Measurements from ENCODE around the gene BMP7. TPM values are rescaled to one million over a fixed set of nuclear protein-coding genes. Genes with fewer than 3 reads are reported as not detected.

The BMP7 gene
- total RNA-seq, 1 donor from 2014 or later, result not detected

DNA sequence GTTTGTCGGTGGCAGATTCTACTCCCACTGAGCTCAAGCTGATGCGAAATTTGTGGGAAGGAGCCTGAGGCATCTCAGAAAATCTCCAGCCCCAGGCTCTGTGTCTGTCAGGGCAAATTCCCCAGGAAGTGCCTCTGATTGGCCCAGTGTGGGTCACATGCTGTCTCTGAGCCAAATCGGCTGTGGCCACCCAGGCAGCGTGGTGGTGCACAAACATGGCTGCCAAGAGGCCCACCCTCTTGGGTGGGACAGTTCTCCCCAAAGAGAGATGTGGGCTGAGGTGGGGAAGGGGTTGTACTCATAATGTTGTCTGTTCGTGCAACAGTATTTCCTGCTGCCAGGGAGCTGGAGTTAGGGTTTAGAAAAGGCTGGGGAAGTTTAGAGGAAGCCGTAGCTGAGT is 130.6 kb downstream of the BMP7 start:
- no peak overlapping the region for H3K27ac Mint-ChIP-seq
- no peak overlapping the region for H3K4me3 Mint-ChIP-seq (ENCODE audit: low read depth)
- H3K27me3 Mint-ChIP-seq (ENCODE audit: low read depth), result no peaks in the 10 kb centered on the region
- H3K4me1 Mint-ChIP-seq (ENCODE audit: low read depth), result no peaks in the 10 kb centered on the region
- H3K36me3 Mint-ChIP-seq (ENCODE audit: low read depth), result no peaks in the 10 kb centered on the region
- intact Hi-C loops (cut with micrococcal nuclease), result no loop called here
- H3K9me3 Mint-ChIP-seq, result no peaks in the 10 kb centered on the region
- DNase-seq (ENCODE audit: low spot score), result no peak

DNA sequence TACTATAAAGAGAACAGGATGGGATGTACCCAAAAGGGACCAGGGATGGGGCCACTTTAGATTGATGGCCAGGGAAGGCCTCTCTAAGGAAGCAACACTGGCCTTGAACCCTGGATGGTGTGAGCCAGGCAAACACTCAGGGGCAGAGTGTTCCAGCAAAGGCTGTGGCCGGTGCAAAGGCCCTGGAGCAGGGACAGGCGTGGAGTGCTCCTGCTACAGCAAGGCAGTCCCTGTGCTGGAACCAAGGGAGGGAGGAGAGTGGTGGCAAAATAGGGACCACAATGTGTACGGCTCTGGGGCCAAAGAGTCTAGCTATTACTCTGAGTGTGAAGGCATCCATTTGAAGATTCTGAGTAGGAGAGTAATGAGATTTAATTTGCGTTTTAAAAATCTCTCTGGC is 131.6 kb downstream of the BMP7 start:
- Mint-ChIP-seq H3K27ac (no peak overlapping the region), H3K9me3 (no peaks in the 10 kb centered on the region), H3K4me1 (ENCODE audit: low read depth) (no peaks in the 10 kb centered on the region), H3K27me3 (ENCODE audit: low read depth) (no peaks in the 10 kb centered on the region), H3K36me3 (ENCODE audit: low read depth) (no peaks in the 10 kb centered on the region), H3K4me3 (ENCODE audit: low read depth) (no peak overlapping the region)
- intact Hi-C loops (cut with micrococcal nuclease), result no loop called here
- DNase-seq (ENCODE audit: low spot score), result no peak

DNA sequence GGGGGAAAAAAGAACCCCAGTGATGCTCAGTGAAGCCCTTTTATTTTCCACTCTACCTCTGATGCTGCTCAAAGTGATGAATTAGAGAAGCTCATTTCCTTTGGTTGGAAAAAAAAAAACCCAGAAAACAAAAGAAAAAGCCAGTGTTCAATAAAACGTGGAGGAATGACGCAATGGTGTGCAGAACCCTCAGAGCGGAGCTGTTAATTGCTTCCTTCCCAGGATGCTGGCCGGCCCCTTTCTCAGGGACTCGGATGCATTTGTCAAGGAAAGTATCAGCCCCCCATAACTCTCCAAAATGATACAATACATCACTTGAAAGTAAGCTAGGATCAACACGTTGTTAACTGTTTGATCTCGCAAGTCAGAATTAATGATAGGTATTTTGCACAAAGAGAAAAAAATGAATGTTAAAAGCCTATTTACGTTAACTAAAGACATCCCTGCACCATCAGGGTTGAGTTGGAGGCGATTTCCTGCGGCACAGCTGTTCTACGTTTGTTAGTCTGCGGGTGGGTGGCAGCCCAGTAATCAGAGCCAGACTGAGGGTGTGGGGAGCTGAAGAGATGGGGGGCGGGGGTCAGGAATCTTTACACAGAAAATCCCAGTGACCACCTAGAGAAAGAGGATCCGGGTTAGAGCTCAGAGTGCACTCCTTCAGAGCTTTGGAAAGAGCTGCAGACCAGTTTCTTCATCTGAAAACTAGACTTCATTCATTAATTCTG is 132.4 kb downstream of the BMP7 start:
- no peaks in the 10 kb centered on the region for H3K27me3 Mint-ChIP-seq (ENCODE audit: low read depth)
- H3K36me3 Mint-ChIP-seq (ENCODE audit: low read depth), result no peaks in the 10 kb centered on the region
- DNase-seq (ENCODE audit: low spot score), result no peak
- no peaks in the 10 kb centered on the region for H3K4me1 Mint-ChIP-seq (ENCODE audit: low read depth)
- no peaks in the 10 kb centered on the region for H3K9me3 Mint-ChIP-seq
- no peak overlapping the region for H3K27ac Mint-ChIP-seq
- intact Hi-C loops (cut with micrococcal nuclease), result no loop called here
- H3K4me3 Mint-ChIP-seq (ENCODE audit: low read depth), result no peak overlapping the region

DNA sequence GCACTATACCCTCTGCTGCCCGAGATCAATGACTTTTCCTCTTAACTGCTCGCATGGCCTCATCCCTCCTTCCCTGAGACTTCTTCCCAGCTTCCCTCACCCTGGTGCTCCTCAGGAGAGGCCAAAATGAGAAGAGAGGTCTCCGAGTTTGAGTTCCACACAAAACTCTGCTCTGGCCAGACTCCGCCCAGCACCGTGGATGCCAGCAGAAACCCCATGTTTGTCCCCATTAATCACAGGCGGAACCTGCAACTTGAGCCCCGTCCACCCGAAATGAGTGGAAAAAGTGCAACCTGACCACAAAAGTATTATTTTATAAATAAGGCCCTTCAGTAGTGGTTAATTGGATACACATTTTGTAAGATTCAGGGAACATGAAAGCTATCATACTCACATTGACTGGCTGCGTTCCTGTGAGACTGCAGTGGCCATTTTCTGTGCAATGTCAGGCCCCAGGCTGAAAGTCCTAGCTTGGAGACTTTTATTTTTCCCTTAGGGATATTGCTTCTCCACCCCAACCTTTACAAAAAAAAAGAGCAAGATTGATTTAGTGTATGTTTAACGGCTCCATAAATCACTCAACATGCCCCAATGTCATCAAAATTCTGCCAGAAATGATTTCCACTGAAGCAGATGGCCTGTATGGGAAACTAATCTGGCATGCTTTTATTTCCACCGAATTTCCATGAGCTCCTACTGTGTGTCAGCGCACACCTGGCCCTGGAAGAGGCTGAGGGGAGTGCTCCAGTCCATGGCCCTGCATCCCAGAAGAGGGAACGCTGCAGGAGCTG is 134.6 kb downstream of the BMP7 start:
- H3K9me3 Mint-ChIP-seq, result no peaks in the 10 kb centered on the region
- H3K27me3 Mint-ChIP-seq (ENCODE audit: low read depth), result no peaks in the 10 kb centered on the region
- no peaks in the 10 kb centered on the region for H3K4me1 Mint-ChIP-seq (ENCODE audit: low read depth)
- H3K36me3 Mint-ChIP-seq (ENCODE audit: low read depth), result no peaks in the 10 kb centered on the region
- no peak overlapping the region for H3K27ac Mint-ChIP-seq
- intact Hi-C loops (cut with micrococcal nuclease), result no loop called here
- no peak overlapping the region for H3K4me3 Mint-ChIP-seq (ENCODE audit: low read depth)
- DNase-seq (ENCODE audit: low spot score), result no peak

DNA sequence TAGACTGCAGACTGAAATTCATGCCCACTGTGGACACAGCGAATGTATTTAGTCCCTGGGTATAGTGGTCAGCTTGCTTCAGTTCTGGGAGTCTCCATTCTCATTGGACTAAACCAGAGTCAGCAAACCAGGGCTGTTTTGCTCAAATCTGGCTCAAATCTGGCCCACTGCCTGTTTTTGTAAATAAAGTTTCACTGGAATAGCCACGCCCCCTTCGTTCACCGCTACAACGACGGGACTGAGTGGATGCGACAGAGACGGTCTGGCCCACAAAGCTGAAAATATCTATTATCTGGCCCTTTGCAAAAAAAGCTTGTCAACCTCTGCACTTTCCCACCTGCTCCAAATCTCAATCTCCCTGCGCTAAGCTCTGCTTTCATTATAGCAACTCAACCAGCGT is 135.4 kb downstream of the BMP7 start:
- no peaks in the 10 kb centered on the region for H3K9me3 Mint-ChIP-seq
- H3K4me1 Mint-ChIP-seq (ENCODE audit: low read depth), result peaks cover 4% of the 10 kb centered on the region
- H3K4me3 Mint-ChIP-seq (ENCODE audit: low read depth), result no peak overlapping the region
- DNase-seq (ENCODE audit: low spot score), result no peak
- intact Hi-C loops (cut with micrococcal nuclease), result no loop called here
- no peaks in the 10 kb centered on the region for H3K36me3 Mint-ChIP-seq (ENCODE audit: low read depth)
- no peak overlapping the region for H3K27ac Mint-ChIP-seq
- no peaks in the 10 kb centered on the region for H3K27me3 Mint-ChIP-seq (ENCODE audit: low read depth)

DNA sequence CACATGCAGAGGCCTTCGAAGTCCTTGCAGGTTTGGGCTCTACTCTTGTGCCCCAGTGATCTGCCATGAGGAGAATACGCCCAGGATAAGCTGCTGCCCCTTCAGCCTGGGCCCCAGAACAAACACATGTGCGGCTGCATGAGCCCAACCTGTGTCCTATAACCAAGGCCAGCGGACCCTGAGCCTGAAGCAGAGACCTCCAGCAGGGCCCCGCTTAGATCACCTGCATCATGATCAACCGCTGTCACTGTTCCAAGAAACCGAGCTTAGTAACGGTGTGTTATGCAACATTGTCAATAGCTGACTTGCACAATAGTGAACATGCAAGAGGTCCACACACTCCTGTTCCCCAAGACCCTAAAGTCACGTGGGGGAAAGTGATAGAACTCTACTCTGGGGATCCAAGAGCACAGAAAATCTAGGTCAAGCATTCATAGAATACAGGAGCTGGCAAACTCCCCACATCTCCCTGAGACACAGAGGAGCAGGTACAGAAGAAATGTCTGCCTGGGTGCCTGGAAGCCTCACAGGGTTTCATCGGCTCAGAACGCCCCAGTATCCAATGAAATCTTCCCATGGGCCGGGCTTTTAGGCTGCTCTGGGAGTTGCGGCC is 136.2 kb downstream of the BMP7 start:
- Mint-ChIP-seq H3K9me3 (no peaks in the 10 kb centered on the region), H3K4me1 (ENCODE audit: low read depth) (peaks cover 4% of the 10 kb centered on the region), H3K27me3 (ENCODE audit: low read depth) (no peaks in the 10 kb centered on the region), H3K36me3 (ENCODE audit: low read depth) (no peaks in the 10 kb centered on the region), H3K27ac (no peak overlapping the region), H3K4me3 (ENCODE audit: low read depth) (no peak overlapping the region)
- intact Hi-C loops (cut with micrococcal nuclease), result no loop called here
- DNase-seq (ENCODE audit: low spot score), result no peak

DNA sequence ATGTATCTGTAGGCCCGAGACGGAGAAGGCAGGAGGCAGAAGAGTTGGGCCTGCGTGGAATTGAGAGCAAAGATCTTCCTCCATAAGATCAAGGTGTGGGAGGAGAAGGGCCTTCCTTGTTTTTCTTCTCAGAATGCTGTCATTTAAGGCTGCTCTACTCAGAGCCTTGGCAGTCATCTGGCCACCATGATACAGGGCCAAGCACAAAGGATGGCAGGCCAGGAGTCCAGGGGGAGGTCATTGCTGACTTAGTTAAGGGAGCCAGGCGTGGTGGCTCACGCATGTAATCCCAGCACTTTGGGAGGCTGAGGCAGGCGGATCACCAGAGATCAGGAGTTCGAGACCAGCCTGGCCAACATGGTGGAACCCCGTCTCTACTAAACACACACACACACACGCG is 137.1 kb downstream of the BMP7 start:
- no peak overlapping the region for H3K4me3 Mint-ChIP-seq (ENCODE audit: low read depth)
- no peaks in the 10 kb centered on the region for H3K36me3 Mint-ChIP-seq (ENCODE audit: low read depth)
- H3K4me1 Mint-ChIP-seq (ENCODE audit: low read depth), result peaks cover 4% of the 10 kb centered on the region
- intact Hi-C loops (cut with micrococcal nuclease), result no loop called here
- H3K9me3 Mint-ChIP-seq, result no peaks in the 10 kb centered on the region
- DNase-seq (ENCODE audit: low spot score), result no peak
- H3K27me3 Mint-ChIP-seq (ENCODE audit: low read depth), result no peaks in the 10 kb centered on the region
- H3K27ac Mint-ChIP-seq, result no peak overlapping the region

DNA sequence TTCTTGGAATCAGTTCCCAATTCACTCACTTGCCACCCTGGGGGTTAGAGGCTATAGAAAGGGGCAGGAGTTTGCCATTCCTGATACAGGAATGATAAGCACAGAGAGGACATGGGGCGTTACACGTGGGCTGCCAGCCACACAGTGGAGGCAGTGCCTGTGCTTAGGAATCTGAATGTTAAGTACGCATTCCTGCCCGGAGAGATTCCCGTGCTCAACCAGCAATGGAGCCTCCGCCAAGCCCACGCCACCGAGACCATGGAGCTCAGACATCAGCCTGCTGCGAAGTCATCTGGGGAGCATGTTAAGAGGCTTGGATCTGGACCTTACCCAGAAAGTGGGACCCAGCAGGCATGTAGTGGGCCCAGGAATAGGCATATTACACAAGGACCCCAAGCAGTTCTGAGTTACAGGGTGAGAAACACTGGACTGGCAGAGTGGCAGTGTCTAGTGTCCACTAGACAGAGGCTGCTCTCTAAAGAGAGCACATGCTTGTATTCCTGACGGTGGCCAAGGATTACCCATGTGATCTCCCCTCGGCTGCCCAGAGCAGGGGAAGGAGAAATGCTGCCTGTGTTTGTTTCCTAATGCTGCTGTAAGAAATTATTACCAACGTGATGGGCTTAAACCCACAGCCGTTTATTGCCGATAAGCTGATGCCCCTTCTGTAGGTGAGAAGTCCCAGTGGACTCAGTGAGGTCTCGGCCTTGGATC is 138.2 kb downstream of the BMP7 start:
- H3K27me3 Mint-ChIP-seq (ENCODE audit: low read depth), result no peaks in the 10 kb centered on the region
- no peak overlapping the region for H3K27ac Mint-ChIP-seq
- no peaks in the 10 kb centered on the region for H3K9me3 Mint-ChIP-seq
- no peak for DNase-seq (ENCODE audit: low spot score)
- H3K36me3 Mint-ChIP-seq (ENCODE audit: low read depth), result no peaks in the 10 kb centered on the region
- peaks cover 4% of the 10 kb centered on the region for H3K4me1 Mint-ChIP-seq (ENCODE audit: low read depth)
- no peak overlapping the region for H3K4me3 Mint-ChIP-seq (ENCODE audit: low read depth)
- intact Hi-C loops (cut with micrococcal nuclease), result no loop called here

DNA sequence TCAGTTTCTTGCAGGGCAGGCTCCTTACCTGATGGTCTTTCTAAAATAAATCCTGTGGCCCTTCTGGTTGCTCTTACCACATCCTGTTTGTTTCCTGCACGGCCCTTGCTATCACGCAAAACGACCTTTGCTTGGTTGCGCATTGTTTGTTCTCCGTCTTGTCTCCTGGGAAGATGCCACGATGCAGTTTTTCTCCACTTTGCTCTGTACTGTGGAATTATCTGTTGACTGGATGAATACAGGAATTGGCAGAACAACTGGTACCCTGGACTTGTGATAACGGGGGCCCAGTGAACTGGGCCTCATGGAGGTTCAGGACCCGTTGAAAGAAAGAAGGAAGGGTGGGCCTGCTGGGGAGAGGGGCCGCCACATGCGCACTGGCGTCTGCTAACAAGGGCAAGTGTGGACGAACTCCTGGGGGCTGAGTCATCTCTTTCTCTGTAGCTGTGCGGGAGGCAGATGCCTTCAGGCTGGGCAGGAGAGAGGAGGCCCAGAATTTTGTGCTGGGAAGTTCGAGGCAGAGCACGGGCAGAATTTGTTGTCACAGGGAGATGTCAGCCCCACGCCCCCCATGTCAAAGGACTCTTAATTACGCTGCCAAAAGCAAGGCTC is 139.9 kb downstream of the BMP7 start:
- Mint-ChIP-seq H3K36me3 (ENCODE audit: low read depth) (no peaks in the 10 kb centered on the region), H3K4me3 (ENCODE audit: low read depth) (no peak overlapping the region), H3K4me1 (ENCODE audit: low read depth) (peaks cover 4% of the 10 kb centered on the region), H3K27ac (no peak overlapping the region), H3K9me3 (no peaks in the 10 kb centered on the region), H3K27me3 (ENCODE audit: low read depth) (no peaks in the 10 kb centered on the region)
- intact Hi-C loops (cut with micrococcal nuclease), result no loop called here
- no peak for DNase-seq (ENCODE audit: low spot score)

DNA sequence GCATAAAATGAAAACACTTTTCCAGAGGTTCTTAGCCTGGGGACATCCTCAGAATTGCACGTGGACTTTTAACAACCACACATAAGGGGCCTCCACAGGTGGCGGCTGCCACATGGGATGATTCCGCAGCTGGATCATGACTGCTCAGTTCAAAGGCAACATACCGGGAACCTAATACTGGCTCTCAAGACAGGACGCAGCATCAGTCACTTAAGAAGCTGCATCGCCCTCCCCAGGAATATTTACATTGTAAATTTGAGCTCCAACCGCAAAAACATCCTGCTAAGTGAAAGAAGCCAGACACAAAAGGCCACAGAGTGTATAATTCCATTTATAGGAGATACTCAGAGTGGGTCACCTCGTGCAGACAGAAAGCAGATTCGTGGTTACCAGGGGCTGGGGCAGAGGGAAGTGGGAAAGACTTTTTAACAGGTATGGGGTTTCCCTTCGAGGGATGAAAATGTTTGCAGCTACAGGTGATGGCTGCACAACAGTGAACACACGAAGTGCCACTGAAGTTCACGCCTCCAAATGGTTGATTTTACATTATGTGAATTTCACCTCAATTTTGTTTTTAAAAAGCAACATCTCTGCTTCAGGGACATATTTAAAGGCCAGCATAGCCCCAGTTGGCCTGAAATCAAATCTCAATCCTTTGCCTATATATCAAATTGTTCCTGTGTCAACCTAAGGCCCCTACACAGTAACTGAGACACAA is 141.5 kb downstream of the BMP7 start:
- no peaks in the 10 kb centered on the region for H3K27me3 Mint-ChIP-seq (ENCODE audit: low read depth)
- intact Hi-C loops (cut with micrococcal nuclease), result no loop called here

DNA sequence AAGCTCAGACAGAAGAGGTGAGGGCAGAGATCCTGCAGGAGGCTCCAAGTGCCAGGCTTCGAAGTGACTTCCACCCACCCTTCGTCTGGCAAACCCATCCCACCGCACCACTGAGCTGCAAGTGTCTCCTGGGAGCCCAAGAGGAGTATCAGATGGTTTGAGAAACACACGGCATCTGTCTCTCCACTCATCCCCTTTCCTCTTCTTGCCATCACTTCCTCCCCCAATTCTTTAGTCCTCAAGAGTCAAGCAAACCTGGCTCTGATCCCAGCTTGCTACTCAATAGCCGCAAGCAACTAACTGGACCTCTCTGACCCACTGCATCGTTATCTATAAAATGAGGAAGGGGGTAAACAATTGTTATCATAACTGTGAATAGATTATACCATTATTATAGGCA is 142.1 kb downstream of the BMP7 start:
- no peak overlapping the region for H3K4me3 Mint-ChIP-seq (ENCODE audit: low read depth)
- H3K27me3 Mint-ChIP-seq (ENCODE audit: low read depth), result no peaks in the 10 kb centered on the region
- intact Hi-C loops (cut with micrococcal nuclease), result no loop called here
- H3K36me3 Mint-ChIP-seq (ENCODE audit: low read depth), result no peaks in the 10 kb centered on the region
- no peaks in the 10 kb centered on the region for H3K9me3 Mint-ChIP-seq
- H3K27ac Mint-ChIP-seq, result no peak overlapping the region
- H3K4me1 Mint-ChIP-seq (ENCODE audit: low read depth), result peaks cover 4% of the 10 kb centered on the region
- DNase-seq (ENCODE audit: low spot score), result no peak

More for the DNA sequence above, 141.5 kb downstream of the BMP7 start:
- no peaks in the 10 kb centered on the region for H3K9me3 Mint-ChIP-seq
- H3K4me1 Mint-ChIP-seq (ENCODE audit: low read depth), result peaks cover 4% of the 10 kb centered on the region
- no peak overlapping the region for H3K4me3 Mint-ChIP-seq (ENCODE audit: low read depth)
- DNase-seq (ENCODE audit: low spot score), result no peak
- H3K27ac Mint-ChIP-seq, result no peak overlapping the region
- no peaks in the 10 kb centered on the region for H3K36me3 Mint-ChIP-seq (ENCODE audit: low read depth)

DNA sequence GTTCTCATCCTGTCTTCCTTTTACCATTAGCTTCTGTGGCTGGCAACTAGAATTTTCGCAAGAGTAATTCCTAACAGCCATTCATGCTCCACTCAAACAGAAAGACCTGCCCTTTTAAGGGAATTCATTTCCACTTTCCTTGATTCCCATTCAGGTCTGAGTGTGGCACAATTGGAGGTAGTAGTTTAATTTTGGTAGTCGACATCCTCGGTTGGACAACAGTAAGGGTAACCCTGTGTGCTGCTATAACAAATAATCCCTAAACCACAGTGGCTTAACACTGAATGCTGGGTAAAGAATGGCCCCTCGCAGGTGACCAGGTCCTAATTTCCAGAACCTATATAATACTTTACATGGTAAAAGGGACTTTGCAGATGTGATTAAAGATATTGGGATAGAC is 142.9 kb downstream of the BMP7 start:
- no peak for DNase-seq (ENCODE audit: low spot score)
- H3K4me3 Mint-ChIP-seq (ENCODE audit: low read depth), result no peak overlapping the region
- H3K36me3 Mint-ChIP-seq (ENCODE audit: low read depth), result no peaks in the 10 kb centered on the region
- H3K27ac Mint-ChIP-seq, result no peak overlapping the region
- H3K4me1 Mint-ChIP-seq (ENCODE audit: low read depth), result peaks cover 4% of the 10 kb centered on the region
- H3K27me3 Mint-ChIP-seq (ENCODE audit: low read depth), result no peaks in the 10 kb centered on the region
- intact Hi-C loops (cut with micrococcal nuclease), result no loop called here
- no peaks in the 10 kb centered on the region for H3K9me3 Mint-ChIP-seq

Data from activated T-helper 2 cell treated with anti-CD3 and anti-CD28 coated beads, Interferon-gamma antibody, Interleukin-2, Interleukin-4, amounts not matched to agents 10 μg/mL and 5 μg/mL and 100 μg/mL, durations not matched to agents 14 hours and 24 hours and 36 hours (primary cell).